GM12872 (cell line): ENCODE data around the gene MKKS.

Experiments used
- CTCF ChIP-seq: IDR thresholded peaks from 3 replicates; pipeline ENCODE4 v1.5.1; 2011; ENCODE audit warnings: low read depth, mild to moderate bottlenecking, low read length, moderate library complexity; ENCODE audit not compliant: insufficient read depth

The MKKS gene

DNA sequence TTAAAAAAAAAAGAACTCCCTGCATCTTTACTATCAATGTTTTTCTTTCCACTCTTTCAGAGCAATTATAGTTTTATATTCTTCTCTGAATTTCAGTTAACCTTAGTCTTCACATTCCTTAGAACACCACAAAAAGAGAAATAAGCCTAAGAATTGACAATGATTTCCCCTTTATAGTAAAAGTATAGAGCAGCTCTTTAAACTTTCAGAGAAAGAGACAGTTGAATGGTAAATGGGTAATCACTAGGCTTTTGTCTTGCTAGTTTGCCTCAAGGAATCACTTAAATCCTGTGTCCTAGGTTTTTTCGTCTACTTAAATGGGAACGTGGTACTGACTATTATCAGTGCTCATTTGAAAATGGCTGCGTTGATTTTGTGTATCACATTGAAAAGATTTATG, 32.8 kb upstream of the MKKS start:
- TF ChIP-seq CTCF, result no peak

GRCh38 chr20:10466325-10466724, 32.3 kb upstream of the MKKS start:
- TF ChIP-seq CTCF, result no peak

- no peak for TF ChIP-seq CTCF
Observed at GRCh38 chr20:10465135-10465534, 31.1 kb upstream of the MKKS start.

GRCh38 chr20:10463622-10464021, 29.6 kb upstream of the MKKS start:
- TF ChIP-seq CTCF, result no peak

- TF ChIP-seq CTCF, result no peak
Observed at GRCh38 chr20:10462516-10462915, 28.5 kb upstream of the MKKS start.

DNA sequence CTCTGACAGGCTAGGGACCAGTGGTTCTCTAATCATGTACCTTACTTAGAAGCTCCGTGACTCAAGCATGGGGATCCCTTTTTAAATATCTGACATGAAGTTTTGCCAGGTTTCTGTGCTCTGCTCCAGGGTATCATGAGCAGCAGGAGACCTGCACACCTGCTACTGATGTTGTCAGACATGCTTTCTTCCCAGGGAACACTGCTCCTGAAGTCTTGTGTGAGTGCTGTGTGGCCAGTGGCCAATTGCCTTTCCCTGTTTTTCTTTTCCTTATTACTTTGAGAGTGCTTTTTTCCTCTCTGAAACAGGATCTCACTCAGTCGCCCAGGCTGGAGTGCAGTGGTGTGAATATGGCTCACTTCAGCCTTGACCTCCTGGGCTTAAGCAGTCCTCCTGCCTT, 27.5 kb upstream of the MKKS start:
- TF ChIP-seq CTCF, result no peak

DNA sequence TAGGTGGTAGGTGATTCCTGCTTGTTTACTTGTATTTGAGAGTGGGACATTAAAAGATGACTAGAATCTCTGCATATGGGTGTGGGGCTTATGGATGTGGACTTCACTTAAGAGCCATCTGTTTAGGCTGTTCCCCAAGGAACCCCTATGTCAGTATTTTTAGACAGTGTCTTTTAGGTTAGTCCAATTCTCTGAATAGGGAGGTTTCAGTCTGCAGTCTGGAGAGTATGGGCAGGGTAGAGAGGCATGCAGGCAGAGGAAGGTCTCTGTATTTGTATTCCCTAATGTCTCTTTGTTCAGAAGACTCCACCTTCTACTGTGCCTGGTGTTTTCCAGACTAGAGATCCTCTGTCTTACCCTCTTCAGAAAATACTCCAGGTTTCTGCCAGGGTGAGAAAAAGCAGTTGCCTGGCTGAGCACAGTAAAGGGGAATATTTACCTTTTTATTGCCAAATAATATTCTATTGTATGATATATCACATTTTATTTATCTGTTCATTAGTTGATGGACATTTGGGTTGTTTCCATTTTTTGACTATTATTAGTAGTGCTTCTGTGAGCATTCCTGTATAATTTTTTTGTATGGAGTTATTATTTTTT, 20.2 kb upstream of the MKKS start:
- no peak for TF ChIP-seq CTCF

DNA sequence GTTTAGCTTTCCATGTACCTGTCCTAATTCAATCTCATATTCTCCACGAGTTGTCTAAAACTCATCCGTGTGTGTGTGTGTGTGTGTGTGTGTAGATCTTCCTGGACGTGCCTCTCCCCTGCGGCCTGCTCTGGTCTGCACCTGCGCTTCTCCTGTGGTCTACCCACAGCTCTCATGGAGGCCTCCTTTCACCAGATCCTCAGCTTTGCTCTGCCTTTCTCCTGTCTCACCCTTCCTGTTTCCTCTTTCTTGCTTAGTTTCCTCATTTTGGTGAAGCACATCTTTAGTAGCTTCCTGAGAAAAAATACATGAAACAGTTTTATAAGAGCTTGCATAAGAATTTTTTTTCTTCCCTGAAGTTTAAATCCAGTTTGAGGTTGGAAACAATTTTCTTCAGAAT, 19.2 kb upstream of the MKKS start:
- no peak for TF ChIP-seq CTCF
